Stimulated activated CD8-positive, alpha-beta memory T cell treated with anti-CD3 and anti-CD28 coated beads, Interleukin-15, amount 100 ng/mL, for 24 hours (primary cell): ENCODE data around the gene SLC7A11.

Experiments used
- DNase-seq: peaks from one replicate; pipeline ENCODE4 v3.0.0-alpha.2; 2020; ENCODE audit warnings: low read depth

Gene SLC7A11

DNA sequence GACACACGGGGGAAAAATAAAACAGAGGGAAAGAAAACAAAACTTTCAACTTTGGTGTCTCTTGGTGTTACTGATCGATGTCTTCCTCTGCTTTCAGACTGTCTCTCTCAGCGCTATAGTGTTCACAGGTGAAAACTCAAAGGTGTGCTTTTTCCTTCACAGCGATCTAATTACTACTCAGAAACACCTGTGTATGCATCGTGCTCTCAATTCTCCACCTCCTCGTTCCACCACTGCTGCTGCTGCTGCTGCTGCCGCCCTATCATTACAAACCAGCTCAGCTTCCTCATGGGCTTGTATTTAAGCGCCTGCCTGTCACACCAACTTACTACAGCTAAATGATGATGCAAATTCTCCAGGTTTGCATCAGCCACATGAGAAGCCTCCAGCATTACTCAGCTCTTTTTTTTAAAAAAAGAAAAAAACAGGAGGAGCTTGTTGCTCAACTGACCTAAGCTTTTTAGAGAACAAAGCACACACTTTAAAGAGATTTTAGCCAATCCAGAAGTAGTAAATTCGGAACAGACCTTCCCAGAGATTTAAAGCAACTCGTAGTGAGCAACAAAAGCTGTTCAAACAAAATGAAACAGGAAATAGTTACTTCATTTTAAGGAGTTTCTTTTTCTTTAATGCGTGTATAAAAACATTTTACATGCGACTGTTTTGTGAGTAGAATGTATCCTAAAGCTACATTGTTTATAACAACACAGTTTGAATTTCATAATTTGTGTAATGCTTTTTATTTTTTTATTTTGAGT is at the start of gene SLC7A11:
Gene SLC7A11, minus strand, starts transcription at position 274 of the 758 bp plus-strand sequence. CDS start 280 bp downstream, outside the sequence.
- no peak for DNase-seq

DNA sequence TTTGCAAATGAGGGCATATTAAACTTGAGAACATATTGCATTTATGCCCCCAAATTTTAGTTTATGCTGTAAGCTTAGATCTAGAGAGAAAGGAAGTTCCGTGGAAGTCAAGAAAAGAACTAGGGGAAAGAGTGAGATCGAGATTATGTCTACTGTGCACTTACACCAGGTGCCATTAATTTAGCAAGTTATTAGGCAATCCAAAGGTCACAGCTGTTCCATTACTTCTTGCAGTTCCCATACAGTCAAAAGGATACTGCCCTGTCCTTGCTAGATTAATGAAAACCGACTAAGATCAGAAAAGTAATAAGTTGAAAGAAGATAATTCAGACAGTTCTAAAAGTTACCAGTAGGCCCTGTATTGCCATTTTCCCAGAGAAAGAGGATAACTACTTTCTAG is 49.3 kb upstream of the SLC7A11 start:
- no peak for DNase-seq

GRCh38 chr4:138290805-138291204 is 48.7 kb upstream of the SLC7A11 start:
- no peak for DNase-seq

GRCh38 chr4:138279286-138279685 is 37.1 kb upstream of the SLC7A11 start:
- no peak for DNase-seq

- no peak for DNase-seq
Observed at GRCh38 chr4:138277133-138277532, 35.0 kb upstream of the SLC7A11 start.

- DNase-seq = no peak
Observed at GRCh38 chr4:138275963-138276621, 33.9 kb upstream of the SLC7A11 start.

DNA sequence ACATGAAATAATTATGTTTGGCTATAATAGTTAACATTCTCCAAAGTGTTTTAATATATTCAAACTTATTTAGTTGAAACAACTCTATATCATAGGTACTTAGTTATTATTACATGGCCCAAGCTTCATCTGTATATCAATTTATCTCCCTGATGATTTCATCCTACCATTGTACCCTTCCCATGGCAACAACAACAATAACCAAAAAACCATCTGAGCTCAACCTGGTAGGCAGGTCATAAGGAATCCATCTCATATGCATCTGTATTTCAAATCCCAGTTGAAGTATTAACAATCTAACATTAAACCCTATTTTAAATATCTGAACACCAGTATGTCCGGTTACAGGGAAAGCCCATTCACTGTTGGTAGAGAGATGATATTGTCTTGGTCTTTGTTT is 33.1 kb upstream of the SLC7A11 start:
- no peak for DNase-seq

DNA sequence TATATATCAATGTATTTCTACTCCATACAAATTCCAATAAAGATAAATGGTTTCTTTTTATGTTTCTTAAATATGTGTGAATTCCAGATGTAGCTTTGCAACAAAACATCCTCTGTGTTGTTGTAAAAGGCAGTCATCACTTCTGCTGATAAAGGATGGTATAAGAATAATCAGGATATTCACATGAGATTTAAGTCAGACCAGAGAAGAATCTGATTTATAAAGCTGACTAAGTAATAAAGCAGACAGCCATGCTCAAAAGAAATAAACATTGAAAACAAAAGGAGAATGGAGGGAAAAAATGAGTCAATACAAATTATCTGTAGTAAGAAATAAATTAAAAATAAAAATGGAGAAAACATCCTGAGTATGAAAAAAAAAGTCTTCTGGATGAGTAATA is 27.0 kb upstream of the SLC7A11 start:
- no peak for DNase-seq

DNA sequence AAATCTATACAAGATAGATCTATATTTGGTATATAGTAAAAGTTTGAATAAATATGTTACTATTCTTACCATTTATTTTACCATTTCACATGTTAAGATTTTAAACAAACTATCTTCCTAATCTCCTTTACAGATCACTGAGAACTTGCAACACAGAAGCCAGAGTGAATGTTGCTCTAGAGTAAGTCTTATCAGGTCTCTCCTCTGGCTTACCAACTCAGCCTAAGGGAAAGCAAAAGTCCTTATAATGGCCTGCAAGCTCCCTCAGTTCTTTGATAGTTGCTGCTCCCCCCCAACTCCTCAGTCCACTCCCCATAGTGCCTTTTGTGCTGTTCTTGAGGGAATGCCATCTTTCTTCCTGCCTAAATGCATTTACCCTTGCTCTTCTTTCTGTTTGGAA is 25.7 kb upstream of the SLC7A11 start:
- DNase-seq = no peak

GRCh38 chr4:138266948-138267347 is 24.8 kb upstream of the SLC7A11 start:
- no peak for DNase-seq

DNA sequence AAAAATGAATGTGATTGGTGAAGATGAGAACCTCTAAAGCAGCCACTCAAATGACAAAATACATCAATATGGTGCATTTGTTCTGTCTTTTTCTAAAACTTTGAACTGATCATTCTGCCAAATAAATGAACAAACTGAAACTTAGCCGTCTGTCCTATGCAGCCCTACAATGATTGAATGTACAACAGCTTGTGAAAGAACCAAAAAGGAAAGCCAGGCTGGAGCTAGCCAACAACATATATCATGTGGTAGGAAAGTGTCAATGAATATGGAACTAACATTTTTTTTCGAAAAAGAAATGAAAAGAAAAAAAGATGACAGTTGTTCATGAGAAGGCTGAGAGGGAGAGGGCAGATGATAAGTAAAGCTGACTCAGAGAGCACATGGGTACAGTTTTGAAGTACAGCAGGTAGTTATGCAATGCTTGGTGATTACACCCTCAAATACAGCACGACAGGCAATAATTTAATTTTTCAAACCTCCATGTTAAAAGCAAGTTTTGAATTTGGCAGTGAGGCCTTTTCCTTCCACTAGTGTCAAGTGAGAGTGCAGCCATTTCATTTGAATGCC is 21.2 kb upstream of the SLC7A11 start:
- no peak for DNase-seq

- no peak for DNase-seq
Observed at GRCh38 chr4:138262469-138262868, 20.3 kb upstream of the SLC7A11 start.

GRCh38 chr4:138262030-138262429 is 19.9 kb upstream of the SLC7A11 start:
- DNase-seq = no peak

GRCh38 chr4:138259824-138260223 is 17.7 kb upstream of the SLC7A11 start:
- no peak for DNase-seq

- no peak for DNase-seq
Observed at GRCh38 chr4:138259271-138259670, 17.1 kb upstream of the SLC7A11 start.

GRCh38 chr4:138256608-138257007 is 14.5 kb upstream of the SLC7A11 start:
- no peak for DNase-seq

- DNase-seq = no peak
Observed at GRCh38 chr4:138255917-138256597, 13.9 kb upstream of the SLC7A11 start.

DNA sequence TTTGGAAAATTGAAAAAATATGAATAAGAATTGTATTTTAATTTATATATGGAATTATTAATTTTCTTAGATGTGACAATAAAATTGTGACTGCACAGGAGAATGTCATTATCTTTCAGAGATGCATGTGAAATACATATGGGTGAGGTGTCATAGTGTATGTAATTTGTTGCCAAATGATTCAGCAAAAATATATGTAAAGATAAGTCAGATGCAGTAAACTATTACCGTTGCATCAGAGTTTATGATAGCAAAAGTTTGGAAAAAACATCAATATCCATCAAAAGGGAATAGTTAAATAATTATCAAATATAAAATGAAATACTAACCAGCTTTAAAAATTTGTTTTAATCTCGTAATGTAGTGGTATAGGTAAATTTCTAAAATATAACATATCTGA is 10.4 kb upstream of the SLC7A11 start:
- no peak for DNase-seq

DNA sequence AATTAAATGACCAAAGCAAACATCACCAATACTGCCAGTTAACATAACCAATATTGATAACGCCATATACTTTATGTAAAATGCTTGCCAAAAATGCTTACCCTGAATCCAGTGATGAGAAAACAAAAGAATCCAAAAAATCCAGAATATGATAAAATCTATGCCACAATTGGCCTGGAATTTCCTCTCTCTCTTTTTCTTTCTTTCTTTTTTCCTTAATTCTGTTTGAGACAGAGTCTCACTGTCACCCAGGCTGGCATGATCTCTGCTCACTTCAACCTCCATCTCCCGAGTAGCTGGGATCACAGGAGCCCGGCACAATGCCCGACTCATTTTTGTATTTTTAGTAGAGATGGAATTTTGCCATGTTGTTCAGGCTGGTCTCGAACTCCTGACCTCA is 9.8 kb upstream of the SLC7A11 start:
- DNase-seq = no peak

- no peak for DNase-seq
Observed at GRCh38 chr4:138249132-138249531, 7.0 kb upstream of the SLC7A11 start.

DNA sequence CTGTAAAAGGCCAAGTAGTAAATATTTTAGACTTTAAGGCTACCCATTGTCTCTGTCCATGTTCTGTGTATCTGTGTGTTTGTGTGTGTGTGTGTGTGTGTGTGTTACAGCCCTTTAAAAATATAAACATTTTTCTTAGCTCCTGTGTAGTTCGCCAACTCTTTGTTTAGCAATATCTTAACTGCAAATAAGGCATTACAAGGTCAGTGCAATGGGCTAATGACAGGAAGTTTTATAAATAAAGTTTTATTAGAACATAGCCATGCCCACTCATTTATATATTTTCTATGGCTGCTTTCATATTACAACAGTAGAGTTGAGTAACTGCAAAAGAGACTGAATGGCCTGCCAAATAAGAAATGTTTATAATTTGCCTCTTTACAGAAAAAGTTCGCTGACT is 5.9 kb upstream of the SLC7A11 start:
- no peak for DNase-seq

DNA sequence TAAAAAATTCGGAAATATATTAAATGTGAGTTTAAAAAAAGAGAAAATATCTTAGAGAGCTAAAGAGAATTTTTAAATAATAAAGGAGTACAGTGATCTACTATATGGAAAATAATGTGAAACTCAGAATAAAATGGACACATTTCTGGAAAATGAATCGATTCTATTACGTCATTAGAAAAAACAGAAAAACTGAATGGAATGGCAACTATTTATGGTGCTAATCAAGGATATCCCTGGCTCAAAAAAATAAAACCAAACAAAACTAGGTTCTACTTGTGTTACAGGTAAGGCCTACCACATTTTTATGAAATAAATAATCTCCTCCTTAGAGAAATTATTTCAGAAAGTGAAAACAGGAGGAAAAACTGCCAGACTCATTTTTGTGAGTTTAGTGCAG is 5.5 kb upstream of the SLC7A11 start:
- DNase-seq = no peak

GRCh38 chr4:138243369-138243768 is 1.2 kb upstream of the SLC7A11 start:
- DNase-seq = no peak
